Thoracic aorta (tissue), 2 donors: Measurements from ENCODE around the gene OR2K2. TPM values are rescaled to one million over a fixed set of nuclear protein-coding genes. Genes with fewer than 3 reads are reported as not detected.
"Not testable (repeated sequence)": the region's sequence is repeated elsewhere in the genome, so short reads cannot be mapped to it uniquely, and the experiment has no call there.

Source experiments
- ATAC-seq: fragments of 150-250 bp; one replicate; pipeline ENCODE4 v1.8.0; 2017; ENCODE audit warnings: low read depth; ENCODE audit not compliant: insufficient number of reproducible peaks, low FRiP score
- DNase-seq: peaks from one replicate; pipeline ENCODE4 v3.0.0-alpha.2; 2020; ENCODE audit warnings: low spot score
- H3K27ac ChIP-seq, 2 donors: fragments of 200-600 bp; sonication (generic); 1 replicate in 1 of 2; 2 replicates in 1 of 2; pipeline ENCODE4 v1.5.1; 2016; ENCODE audit warnings: mild to moderate bottlenecking in 2 of 2, moderate library complexity in 2 of 2
- H3K27me3 ChIP-seq: fragments of 200-600 bp; sonication (generic); replicated peaks from 2 replicates; pipeline ENCODE4 v1.6.0; 2016; ENCODE audit warnings: mild to moderate bottlenecking; ENCODE audit not compliant: insufficient read depth
- H3K36me3 ChIP-seq: fragments of 200-600 bp; sonication (generic); one replicate; pipeline ENCODE4 v1.5.1; 2016
- H3K4me1 ChIP-seq, 2 donors: fragments of 200-600 bp; sonication (generic); 1 replicate in 1 of 2; 2 replicates in 1 of 2; pipeline versions ENCODE4 v1.5.1 to v1.6.0; 2016; ENCODE audit warnings: low read depth in 2 of 2, mild to moderate bottlenecking in 1 of 2; ENCODE audit not compliant: control insufficient read depth in 1 of 2
- H3K4me3 ChIP-seq: fragments of 200-600 bp; sonication (generic); 2 replicates; pipeline ENCODE4 v1.5.1; 2016; ENCODE audit warnings: mild to moderate bottlenecking
- H3K9me3 ChIP-seq: fragments of 200-600 bp; sonication (generic); 2 replicates; pipeline ENCODE4 v1.5.1; 2016
- CTCF ChIP-seq: fragments of 200-600 bp; sonication (generic); IDR thresholded peaks from one replicate; pipeline ENCODE4 v1.5.1; 2019; ENCODE audit warnings: antibody characterized with exemption
- total RNA-seq, 2 donors: library from RNA; depleted of rRNA; stranded (reverse); fragments of >200 nt; gene quantifications; one replicate each; pipeline versions ENCODE4 v1.1.0 to v1.2.3, GENCODE V29; 2016

OR2K2 gene
- total RNA-seq, 2 donors from 2014 or later: not detected

- Histone ChIP-seq H3K4me3 (no peak overlapping the region), H3K9me3 (no peaks in the 10 kb centered on the region), H3K4me1 (peaks cover 0 to 6% of the 10 kb centered on the region in 2 donors), H3K36me3 (no peaks in the 10 kb centered on the region), H3K27ac (no peak overlapping the region), H3K27me3 (no peaks in the 10 kb centered on the region)
- no peak for DNase-seq
- TF ChIP-seq CTCF: no peak
- ATAC-seq: no peak
Observed at GRCh38 chr9:111301195-111301594, 28.8 kb downstream of the OR2K2 start.

GRCh38 chr9:111300140-111300735 is 29.8 kb downstream of the OR2K2 start:
- ATAC-seq (no peak), DNase-seq (no peak)
- Histone ChIP-seq H3K9me3 (no peaks in the 10 kb centered on the region), H3K4me1 (peaks cover 0 to 6% of the 10 kb centered on the region in 2 donors), H3K4me3 (no peak overlapping the region), H3K27ac (no peak overlapping the region), H3K27me3 (no peaks in the 10 kb centered on the region), H3K36me3 (no peaks in the 10 kb centered on the region)
- no peak for TF ChIP-seq CTCF

- DNase-seq, H3K9me3 ChIP-seq, H3K27me3 ChIP-seq, H3K36me3 ChIP-seq, H3K27ac ChIP-seq, H3K4me1 ChIP-seq, ATAC-seq: not testable (repeated sequence)
- H3K4me3 ChIP-seq: peak overlapping the region; percentile 48
Observed at GRCh38 chr9:111299599-111299966, 30.4 kb downstream of the OR2K2 start.

- Histone ChIP-seq H3K4me3 (peak overlapping the region; percentile 48), H3K9me3 (no peaks in the 10 kb centered on the region), H3K27ac (peak overlapping the region; percentile 61 to 67), H3K27me3 (no peaks in the 10 kb centered on the region), H3K36me3 (no peaks in the 10 kb centered on the region), H3K4me1 (peaks cover 0 to 6% of the 10 kb centered on the region in 2 donors)
- ATAC-seq (peak; percentile 77), DNase-seq (no peak)
- peak; percentile 89 for TF ChIP-seq CTCF
Observed at GRCh38 chr9:111298731-111299598, 31.1 kb downstream of the OR2K2 start.

- H3K4me1 ChIP-seq: peaks cover 0 to 6% of the 10 kb centered on the region in 2 donors
- no peak overlapping the region for H3K27ac ChIP-seq
- no peaks in the 10 kb centered on the region for H3K27me3 ChIP-seq
- H3K9me3 ChIP-seq: no peaks in the 10 kb centered on the region
- no peaks in the 10 kb centered on the region for H3K36me3 ChIP-seq
- no peak for ATAC-seq
- no peak for DNase-seq
- TF ChIP-seq CTCF: no peak
- no peak overlapping the region for H3K4me3 ChIP-seq
Observed at GRCh38 chr9:111298111-111298510, 31.9 kb downstream of the OR2K2 start.
